GM21528 (cell line): ENCODE results near the gene MAP1B.
A peak's percentile ranks its signal among the peaks of the same experiment; 100 is the strongest.

ENCODE experiments used
- ATAC-seq: cut with Tn5 transposase; IDR thresholded peaks from one replicate; pipeline ENCODE4 v1.9.1; 2021; ENCODE audit warnings: mild to moderate bottlenecking, moderate library complexity; ENCODE audit not compliant: unreplicated experiment, low FRiP score

MAP1B gene

DNA sequence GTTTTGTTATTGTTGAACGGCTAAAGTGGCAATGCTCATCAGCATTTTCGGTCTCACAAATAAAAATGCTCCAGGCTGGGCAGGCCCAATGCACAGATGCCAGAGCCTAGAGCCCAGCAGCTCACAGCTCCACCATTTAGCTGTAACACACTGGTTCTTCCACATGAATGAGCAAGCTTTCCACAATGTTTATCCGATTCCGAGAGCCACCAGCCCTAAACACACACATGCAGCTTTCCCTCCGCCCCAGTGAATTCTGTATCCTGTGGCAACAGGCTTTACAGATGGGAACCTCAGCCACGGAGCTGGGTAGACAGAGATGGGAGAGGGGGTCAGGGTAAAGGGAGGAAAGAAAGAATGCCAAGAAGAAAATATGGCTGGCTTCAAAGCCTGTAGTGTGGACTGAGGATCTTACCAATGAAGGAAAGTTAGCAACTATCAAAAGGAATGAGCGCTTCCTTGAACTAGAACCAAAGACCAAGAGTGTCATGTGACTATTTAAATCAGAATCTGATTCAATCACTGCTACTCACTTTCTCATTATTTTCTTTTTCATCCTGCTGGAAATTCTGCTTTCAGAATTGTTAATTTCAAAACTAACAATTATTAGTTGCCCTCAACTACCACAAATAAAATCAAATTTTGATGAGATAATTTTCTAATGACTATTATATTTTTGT, 135.7 kb downstream of the MAP1B start:
- ATAC-seq: no peak

DNA sequence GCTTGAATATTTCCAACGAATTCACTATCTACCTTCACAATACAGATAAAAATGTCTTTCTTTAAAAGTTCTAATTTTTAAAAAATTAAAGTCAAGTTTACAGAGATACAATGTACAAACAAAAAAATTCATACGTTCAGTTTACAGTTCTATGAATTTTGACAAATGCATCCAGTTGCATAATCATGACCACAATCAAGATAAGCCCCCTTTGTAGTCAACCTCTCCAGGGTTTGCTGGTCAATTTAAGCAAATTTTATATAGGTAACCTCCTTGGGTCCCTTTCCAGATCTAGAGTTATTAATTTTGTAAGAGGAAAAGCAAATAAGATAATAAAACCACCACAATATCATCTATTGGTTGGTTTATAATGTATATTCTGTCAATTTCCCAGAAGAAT, 136.4 kb downstream of the MAP1B start:
- no peak for ATAC-seq

DNA sequence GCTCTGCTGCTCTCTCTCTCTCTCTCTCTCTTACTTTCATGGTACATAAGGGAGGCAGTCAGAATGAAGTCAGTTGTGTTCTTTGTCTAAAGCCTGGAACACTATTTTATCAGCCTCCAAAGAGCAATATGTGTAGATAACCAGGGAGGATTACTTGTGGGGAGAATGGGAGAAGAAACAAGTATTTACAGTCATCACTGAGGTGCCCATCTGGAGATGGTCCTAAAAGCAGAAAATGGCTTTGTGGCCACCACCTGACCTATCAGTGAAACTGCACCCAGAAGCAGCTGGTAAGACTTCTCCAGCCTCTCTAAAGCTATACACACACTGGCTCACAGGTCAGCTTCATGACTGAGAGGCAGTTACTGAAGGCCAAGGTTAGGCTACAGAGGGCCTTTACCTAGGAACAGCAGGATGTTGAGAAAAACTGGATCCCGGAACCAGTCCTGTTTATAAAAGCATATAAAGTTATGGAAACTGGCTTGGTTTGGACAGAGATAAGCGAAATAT, 137.6 kb downstream of the MAP1B start:
- ATAC-seq: peak; percentile 76

DNA sequence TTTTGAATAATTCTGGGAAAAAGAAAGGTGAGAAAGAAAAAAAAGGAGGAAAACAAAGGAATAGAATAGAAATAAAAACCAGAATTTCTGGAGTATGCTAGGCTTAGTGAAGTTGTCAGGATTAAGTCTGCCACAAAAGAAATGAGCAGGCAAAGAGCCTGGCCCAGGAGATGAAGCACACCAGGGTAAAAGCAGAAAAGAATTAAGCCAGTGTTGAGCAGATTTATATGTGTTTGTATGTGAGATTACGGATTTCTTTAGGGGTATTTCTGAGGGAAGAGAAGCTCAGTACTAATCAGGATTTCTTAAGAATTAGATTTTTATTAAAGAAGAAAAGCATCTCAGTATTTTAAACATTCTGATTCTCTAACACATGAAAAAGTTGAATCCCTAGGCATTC, 138.3 kb downstream of the MAP1B start:
- no peak for ATAC-seq

DNA sequence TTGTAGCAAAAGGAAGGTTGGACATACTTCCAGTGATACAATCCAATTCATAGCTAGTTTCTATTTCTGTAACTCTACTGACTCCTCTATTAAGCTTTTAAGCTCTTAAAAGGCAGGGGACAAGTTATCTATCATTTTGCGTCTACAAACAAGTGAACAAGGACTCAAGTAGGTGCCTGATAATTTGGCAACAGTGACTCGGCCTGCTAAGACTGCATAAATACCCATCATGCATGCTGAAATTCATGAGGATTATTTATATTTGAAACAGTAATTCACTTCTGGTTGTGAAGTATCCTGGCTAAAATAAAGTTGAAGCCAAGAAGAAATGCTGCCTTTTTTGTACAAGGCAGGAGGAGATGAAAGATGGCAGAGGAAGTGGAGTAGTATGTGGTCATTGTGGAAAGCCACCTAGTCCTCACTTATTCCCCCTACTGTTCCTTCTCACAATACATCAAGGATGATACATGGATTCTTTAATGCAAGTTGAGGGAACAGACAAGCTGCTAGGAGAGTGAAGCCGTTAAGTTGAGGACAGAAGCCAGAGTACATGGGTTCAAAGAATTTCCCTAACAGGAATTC, 138.8 kb downstream of the MAP1B start:
- no peak for ATAC-seq

DNA sequence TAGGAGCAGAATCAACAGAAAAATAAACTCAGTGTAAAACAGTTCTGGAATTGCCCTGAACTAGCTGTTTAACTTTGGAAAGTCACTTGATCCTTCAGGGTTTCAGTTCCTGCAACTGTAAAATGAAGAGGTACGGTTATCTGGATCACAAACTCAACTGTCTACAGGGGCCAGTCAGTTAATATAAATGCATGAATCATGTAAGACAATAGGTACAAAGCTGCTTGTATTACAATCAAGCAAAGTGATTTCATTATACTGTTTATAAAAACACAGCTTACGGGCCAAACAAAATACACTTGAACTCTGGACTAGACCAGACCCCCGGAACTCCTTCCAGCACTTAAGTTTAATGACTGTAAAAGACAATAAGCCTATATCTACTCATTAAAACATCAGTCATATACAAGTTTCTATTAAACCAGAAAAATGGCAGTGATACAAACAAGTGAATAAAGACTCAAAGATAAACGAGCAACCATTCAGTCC, 139.7 kb downstream of the MAP1B start:
- ATAC-seq: no peak

DNA sequence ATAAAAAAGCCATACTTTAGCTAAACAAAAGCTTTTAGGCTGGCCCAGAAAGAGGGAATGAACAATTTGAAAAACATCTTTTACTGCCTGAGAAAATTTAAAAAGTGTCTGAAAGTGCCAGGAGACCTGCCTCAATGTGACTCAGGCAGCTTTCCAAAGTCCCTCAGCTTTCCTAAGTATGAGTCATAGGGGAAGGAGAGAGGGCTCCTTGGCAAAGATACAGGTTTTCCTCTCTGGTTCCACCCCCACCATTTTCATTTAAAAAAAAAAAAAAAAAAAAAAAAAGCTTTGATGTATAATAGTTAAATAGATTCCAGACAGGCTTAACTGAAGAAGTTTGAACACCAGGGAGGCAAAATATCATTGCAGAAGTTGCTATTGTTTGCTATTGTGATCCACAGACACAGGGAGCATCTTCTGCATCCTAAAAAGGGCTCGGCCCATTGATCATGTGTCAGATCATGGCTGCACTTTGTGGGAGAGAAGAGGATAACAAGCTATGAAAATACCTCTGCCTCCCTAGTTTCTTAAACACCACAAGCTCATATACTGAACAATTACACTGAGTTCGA, 141.2 kb downstream of the MAP1B start:
- ATAC-seq: no peak

DNA sequence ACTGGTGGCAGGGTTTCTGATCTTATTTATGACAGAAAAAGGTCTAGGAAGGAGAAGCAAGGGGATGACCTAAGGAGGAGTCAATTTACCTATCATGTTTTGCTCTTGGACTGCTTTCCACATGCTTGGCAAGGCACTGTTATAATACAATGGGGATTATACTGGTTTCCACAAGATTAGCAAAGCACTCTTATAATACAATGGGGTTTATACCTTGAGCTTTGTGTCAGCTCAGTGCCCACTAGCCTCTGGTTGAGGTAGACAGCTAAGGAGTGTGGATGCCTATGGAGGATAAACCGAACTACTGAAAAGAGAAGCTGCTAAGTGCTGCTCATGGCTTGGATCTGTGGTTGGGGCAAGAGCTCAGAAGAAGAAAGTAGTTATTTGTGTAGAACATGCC, 144.1 kb downstream of the MAP1B start:
- ATAC-seq: no peak

DNA sequence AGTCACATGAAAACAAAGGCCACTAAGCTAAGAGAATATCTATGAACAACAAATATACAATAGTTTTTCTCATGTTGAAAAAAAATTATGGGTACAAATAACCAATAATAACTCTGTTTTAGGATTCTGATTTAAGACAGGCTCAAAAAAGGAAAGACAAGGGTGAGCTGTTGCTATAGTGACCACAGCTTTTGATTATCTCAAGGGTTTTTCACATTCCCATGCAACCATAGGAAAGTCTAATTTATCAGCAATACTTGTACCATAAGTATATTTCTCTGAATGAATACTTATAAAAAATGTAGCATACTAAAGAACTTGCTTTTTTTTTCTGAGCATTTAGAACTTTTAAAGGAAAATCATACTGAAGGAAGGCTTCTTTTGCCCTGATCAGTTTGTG, 144.7 kb downstream of the MAP1B start:
- ATAC-seq: no peak

DNA sequence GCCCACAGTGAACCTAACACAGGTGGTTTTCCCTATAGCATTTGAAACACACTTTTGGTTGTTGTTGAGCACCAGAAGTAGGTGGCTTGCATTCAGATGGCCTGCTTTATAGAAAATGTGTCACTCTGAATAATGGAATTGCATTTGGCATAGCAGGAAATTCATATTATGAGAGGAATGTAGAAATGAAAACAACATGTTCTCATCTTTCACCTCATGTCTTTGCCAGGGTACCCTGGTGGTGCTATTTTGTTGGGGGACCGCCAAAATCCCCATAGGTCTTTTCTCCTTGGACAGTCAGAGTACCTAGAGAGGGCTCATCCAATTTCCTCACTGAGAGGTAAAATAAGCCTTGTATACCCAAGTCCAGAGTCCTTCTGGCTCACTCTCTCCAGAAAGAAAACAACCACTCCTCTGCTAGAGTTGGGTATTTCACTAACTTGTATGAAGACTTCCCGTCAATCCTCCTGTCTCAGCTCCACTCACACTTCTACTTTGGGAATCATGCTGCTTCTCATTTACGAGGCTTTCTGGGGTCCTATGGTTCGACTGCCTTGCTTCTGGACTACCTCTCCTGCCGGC, 145.4 kb downstream of the MAP1B start:
- no peak for ATAC-seq

DNA sequence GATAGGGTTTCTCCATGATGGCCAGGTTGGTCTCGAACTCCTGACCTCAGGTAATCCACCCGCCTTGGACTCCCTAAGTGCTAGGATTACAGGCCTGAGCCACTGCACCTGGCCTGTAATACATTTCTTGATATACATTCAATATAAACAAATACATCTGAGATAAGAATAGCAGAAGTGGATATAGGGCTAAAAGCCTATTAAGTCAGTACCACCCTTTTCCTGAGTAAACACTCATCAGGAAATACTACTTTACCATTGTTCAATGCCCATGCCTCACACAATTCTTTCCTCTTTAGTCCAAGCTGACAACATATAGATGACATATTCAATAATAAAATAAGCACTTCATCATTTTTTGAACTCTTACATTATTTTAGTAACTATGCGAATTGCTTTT, 148.0 kb downstream of the MAP1B start:
- no peak for ATAC-seq

DNA sequence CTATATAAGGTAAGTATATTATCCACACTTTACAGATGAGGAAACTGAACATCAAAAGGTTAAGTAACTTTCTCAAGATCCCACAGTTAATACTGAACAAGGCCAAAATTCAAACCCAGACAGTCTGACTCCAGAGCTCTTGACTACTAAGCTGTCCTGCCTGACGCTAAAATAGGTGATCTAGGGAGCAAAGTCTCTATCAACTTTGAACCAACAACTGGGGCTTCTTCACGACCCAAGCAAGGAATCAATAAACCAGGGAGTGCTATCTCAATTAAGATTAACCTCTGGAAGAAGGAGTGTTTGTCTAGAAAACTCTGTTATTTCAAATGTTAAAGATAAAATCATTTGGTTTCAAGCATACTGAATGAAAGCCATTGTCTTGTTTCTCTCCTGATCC, 148.4 kb downstream of the MAP1B start:
- ATAC-seq: no peak

DNA sequence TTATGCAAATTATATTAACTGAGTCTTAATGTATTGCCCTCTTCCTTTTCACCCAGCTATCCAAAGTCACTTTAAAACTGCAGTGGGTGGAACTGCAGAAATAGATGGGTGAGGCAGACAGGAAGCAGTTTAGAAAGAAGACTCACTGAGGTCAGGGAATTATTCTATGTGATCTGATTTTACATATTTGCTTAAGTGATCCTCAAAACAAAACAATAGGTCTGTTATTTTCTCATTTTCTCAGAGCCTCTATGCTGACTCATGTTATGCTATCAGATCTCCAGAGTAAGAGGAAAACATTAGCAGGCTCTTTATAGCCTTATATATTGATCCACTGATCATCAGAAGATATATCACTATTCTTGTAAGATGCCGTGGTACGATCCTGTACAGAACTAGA, 149.3 kb downstream of the MAP1B start:
- ATAC-seq: no peak
